Measurements from ENCODE around the gene MSANTD2.

The MSANTD2 gene

DNA sequence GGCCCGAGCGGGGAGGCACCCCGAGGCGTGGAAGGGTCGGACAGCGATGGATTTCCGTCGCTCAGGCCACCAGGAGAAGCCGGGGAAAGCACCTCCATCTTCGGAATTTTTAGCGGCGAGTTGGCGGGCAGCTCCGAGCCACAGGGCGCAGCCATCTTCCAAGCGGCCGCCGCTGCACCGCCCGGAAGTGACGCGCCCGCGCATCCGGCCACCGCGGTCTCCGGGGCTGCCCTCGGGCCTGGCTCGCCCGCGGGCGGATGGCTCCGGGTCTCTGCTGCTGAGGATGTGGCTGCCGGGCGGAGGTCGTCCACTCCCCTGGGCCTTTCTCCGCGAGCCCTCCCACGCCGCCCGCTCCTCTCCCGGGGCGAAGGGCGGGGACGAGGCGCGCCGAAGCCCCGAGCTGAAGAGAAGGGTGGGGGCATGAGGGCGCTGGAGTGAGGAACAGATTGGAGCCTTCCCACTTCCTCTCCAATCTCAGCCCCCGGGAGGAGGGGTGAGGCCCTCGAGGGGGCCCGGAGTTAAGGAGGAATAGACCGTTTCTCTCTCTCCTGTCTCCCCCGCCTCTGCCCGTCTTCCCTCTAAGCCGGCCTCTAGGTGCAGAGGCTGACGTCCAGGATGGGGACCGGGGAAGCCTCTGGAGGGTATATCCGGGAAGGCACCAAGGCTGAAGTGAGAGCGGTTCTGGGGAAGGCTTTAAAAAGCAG lies at the start of gene MSANTD2:
TSS of gene MSANTD2 (minus strand) at position 181 of the 704 bp plus-strand sequence. CDS start at position 155, 26 bp downstream.
- DNase-seq (ENCODE audit: low read depth in 2 of 2), result peak; percentile 52 to 79

DNA sequence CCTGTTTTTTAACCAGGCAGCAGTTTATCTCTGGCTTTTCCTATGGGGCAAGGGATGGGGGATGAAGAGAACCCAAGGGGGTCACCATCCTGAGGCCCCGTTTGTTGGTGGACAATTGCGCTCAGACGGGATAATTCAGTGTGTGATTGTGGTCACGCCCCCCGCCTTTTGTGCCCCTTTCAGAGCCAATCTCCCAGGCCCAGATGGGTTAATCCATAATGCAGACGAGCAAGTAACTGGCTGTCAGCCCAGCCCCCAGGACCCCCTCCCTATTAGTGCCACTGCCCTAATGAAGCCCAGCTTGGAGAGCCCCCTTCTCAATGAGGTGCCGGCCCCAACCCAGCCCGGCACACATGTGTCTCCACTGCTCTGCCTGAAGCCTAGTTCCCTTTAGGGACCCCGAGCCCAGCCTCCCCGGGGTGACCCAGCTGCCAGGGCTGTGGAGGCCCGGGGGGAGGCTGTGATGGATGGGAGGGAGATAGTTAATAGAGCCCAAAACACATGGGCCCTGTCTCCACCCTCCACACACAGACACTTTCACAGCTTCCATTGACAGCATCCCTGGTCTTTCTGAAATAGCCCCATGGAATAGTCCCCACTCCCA lies 46.0 kb upstream of the MSANTD2 start:
- no peak for DNase-seq (ENCODE audit: low read depth in 2 of 2)

DNA sequence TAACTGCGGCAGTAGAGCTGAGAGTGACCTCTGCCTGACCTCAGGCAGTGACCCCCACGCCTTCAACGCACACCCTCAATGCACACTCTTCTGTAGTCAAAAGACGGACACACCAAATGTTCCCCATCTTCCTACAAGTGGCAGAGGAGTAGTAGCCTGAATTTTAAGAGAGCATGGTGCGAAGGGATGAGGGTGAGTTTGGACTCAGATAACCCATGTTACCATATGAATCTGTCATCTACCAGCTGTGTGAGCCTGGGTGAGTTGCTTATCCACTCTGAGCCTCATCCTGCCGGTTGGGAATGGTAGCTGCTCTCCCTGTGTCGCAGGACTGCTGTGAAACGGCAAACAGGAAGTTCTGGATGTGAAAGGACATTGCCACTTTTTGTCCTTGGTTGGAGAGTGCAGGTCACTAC lies 44.5 kb upstream of the MSANTD2 start:
- DNase-seq (ENCODE audit: low read depth in 2 of 2), result no peak

DNA sequence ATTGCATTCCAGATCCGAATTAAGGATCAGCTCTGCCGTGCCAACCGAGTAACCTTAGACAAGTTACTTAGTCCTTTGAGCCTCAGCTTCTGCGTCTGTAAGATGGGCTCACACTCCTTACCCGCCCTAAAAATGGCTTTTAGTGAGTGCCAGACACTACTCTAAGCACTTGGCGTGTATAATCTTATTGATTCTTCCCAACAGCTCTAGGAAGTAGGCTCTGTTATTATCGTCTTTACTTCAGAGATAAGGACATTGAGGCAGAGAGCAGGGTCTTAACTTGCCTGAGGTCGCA lies 43.4 kb upstream of the MSANTD2 start:
- DNase-seq (ENCODE audit: low read depth in 2 of 2), result no peak

DNA sequence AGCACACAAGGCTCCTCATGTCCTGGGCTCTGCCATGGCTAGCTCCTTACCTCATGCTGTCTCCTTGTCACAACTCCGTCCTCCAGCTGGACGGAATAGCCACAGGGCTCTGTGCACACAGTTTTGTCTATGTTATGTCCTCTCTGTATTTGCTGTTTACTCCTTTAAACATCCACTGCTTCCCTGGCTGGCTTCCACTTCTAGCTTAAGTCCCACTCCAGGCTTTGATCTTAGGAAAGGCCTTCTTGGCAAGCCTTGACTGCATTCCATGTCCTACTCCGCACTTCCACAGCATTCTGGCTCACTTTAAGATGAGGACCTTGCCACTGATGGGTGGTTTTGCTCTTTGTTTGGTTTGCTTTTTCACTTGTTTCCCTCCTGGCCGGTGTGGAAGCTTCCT lies 42.1 kb upstream of the MSANTD2 start:
- DNase-seq (ENCODE audit: low read depth in 2 of 2), result no peak

DNA sequence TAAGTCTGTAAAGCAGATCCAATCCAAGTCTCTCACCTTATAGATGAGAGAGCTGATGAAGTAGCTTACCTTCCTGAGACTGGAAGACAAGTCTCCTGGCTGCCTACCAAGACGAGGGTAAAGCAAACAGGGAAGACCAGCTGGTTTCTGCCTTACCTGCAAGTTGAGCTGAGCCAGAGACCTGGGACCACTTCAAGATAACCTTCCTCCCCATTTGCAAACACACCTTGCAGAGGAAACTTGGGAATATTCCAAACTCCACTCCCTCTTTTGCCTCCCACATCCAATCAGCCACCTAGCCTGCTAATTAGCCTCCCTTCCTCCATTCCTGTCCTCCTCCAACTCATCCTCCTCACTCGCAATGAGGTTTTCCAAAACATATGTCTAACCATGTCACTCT lies 41.6 kb upstream of the MSANTD2 start:
- DNase-seq (ENCODE audit: low read depth in 2 of 2), result no peak

DNA sequence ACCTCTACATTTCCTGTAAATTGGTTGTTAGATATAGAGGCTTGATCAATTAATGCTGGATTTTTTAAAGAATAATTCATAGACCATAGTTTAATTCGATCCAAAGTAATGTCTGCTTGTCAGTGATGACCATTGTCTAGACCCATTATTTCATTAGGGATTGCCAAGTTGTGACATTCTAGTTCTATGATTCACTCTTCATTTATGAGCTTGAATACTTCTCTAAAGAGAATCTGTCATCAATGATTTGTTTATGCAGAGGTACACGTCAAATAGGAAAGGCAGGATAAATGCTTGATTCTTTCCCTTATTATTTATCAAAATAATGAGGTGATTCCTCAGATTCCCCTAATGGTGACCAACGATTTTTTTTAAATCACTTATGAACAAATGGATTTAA lies 41.0 kb upstream of the MSANTD2 start:
- no peak for DNase-seq (ENCODE audit: low read depth in 2 of 2)

DNA sequence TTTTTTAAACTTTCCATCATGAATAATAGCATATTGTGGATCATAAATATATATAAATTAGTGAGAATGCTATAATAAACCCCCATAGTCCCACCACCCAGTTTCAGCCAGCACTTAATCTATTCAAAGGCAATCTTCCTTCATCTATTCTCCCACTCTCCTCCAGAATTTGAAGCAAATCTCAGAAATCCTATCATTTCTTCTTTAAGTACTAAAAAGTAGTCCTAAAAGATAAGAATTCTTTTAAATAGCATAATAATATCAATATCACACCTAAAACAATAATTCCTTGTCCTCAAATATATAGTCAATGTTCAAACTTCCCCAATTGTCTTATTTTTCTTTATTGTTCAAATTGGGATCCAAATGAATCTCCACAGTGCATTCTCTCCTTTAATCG lies 40.5 kb upstream of the MSANTD2 start:
- no peak for DNase-seq (ENCODE audit: low read depth in 2 of 2)

DNA sequence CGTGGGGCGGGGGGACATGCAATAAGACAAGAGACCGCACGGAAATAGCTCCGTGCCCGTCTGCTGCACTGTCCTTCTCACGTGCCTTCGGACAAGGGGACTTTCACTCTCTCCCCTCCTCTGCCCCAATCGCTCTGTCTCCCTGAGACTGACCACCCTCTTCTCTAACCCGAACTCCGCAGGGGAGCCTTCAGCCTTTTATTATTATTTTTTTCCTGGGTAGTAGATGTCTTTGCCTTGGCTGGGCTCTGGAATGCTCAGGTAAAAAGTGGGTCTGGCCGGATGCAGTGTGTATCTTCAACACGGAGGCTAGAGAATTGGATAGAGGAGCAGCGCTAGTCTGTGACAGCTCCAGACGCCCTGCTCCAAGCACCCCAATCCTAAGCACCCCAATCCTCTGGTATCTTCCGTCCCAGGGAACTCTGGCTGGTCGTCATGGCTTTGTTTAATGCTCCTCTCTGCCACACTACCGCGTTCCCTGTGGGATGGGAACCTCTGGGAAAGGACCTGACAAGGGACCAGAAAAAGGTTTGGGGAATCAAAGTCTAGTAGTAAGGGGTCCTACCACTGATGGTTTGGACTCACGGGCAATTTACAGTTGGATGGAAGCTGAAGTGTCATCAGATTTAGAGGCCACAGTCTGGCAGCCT lies 39.9 kb upstream of the MSANTD2 start:
- DNase-seq (ENCODE audit: low read depth in 2 of 2), result no peak

DNA sequence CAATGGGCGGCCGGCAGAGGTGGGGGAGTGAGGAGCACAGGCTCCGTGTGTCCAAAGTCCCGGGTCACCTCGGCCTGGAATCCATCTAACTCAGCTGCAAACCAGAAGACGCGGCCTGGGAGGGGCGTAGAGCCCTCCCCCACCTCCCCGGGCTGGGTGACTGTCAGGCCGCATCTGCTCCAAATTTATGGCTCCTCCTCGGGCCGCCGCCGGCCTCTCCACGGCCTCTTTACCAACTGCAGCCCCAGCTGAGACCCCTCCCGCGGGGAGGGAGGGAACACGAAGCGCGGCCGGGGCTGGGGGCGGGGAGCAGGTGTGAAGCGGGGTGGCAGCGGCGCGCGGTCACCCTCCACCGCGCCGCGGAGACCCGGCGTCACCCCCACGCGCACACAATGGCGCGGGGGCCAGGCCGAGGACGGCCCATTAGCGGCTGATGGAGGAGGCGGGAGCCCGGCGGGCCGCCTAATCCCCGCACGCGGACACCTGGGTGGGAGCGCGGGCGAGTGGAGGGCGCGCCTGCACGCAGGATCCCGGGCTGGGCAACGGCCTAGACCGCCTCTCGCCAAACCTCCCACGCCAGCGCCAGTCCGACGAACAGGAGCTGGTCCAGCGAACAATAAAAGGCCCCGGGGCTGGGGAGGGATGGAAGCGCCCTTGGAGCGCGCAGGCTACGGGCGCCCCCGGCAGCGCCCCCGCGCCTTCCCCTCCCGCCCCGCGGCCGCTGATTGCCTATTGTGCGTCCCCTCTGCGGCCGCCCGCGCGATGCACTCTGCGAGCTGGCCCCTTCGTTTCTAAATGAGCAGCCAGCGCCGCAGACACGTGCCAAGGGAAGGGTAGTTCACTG lies 39.1 kb upstream of the MSANTD2 start:
- no peak for DNase-seq (ENCODE audit: low read depth in 2 of 2)

DNA sequence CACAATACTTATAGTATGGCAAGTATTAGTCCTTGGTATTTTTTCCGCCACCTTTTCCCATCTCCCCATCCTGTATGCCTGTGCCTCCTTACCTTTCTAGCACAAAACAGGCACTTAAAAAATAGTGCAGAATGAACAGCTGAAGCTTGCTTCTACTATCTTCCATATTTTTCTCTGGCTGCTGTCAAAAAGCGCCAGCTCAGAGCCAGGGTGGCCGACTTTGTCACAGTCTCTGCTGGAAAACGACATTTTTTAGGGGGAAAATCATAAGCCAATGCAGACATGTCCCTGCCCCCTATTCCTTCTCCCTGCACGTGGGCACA lies 38.6 kb upstream of the MSANTD2 start:
- DNase-seq (ENCODE audit: low read depth in 2 of 2), result no peak

DNA sequence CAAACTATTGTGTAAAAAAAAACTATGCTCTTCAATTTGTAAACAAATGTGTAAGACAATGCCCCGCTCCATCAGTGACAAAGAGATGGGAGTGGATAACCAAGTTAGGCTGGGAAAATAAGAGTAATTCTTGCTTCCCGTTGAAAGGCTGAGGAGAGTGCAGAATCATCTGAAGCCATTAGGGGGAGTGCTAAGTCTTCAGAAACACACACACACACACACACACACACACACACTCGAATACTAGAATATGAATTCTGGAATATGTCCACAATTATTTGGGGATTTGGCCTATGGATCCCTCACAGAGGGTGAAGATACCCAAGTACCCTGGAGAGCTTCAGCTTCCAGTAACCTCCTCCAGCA lies 37.3 kb upstream of the MSANTD2 start:
- DNase-seq (ENCODE audit: low read depth in 2 of 2), result no peak

DNA sequence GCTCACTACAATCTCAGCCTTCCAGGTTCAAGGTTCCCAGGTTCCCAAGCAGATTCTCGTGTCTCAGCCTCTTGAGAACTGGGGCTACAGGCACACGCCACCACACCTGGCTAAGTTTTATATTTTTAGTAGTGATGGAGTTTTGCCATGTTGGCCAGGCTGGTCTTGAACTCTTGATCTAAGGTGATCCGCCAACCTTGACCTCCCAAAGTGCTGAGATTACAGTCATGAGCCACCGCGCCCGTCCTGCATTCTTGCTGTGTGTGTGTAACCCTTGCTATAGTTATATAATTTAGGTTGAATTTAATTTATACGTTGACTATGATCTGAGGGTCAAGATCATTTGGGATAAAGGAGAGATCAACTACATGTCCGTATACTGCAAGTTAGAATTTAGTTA lies 35.7 kb upstream of the MSANTD2 start:
- no peak for DNase-seq (ENCODE audit: low read depth in 2 of 2)

DNA sequence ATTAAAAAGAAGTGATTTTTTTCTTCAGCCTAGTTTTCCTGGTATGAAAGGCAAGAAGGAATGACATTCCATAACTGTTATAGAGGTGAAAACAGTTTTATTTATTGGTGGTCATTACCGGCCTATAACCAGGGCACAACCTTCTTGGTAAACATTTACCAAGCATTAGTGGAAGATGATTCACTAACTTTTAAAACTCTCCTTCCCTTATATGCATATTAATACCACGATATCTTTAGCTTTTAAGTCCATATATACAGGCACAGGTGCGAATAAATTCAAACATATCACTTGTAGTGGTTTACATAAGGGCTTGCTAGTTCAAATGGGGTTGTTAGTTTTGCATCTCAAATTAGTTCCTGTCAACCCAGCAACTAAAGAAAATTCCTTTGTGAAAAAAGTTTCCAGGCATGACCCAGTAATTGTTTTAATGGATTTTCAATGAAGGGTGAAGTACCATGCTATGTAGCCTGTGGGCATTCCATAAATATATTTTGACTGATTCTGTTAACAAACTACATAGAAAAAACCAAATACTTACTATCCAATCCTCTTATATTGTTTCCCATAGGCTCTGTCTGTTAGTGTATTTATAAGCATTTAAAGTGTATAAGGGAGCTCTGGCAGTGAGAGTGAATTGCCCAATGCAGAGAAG lies 34.4 kb upstream of the MSANTD2 start:
- DNase-seq (ENCODE audit: low read depth in 2 of 2), result no peak

DNA sequence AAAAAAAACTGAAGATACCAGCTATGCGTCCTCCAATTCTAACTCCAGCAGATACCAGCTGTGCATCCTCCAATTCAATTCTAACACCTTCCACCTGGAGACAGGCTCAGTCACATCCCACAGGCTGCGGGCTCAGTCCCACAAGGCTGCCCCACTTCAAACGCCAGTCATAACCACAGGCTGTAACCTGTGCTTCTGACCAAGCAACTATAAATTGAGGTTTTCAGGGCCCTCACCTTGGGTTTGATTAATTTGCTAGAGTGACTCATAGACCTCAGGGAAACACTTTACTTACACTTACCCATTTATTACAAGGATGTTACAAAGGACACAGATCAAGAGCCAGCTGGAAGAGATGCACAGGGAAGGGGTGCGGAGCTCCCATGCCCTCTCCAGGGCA lies 32.4 kb upstream of the MSANTD2 start:
- no peak for DNase-seq (ENCODE audit: low read depth in 2 of 2)

DNA sequence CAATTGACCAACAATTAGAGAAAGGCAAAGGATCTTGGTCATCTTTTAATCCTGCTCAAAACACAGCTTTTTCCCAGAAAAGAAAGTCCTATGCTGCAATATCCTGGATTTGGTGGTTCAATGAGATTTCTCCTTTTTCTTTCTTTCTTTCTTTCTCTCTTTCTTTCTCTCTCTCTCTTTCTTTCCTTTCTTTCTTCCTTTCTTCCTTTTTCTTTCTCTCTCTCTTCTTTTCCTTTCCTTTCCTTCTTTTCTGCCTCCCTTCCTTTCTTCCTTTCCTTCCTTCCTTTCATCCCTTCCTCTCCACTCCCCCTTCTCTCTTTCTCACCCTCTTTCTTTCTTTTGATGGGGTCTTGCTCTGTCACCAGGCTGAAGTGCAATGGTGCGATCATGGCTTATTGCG lies 31.7 kb upstream of the MSANTD2 start:
- no peak for DNase-seq (ENCODE audit: low read depth in 2 of 2)

DNA sequence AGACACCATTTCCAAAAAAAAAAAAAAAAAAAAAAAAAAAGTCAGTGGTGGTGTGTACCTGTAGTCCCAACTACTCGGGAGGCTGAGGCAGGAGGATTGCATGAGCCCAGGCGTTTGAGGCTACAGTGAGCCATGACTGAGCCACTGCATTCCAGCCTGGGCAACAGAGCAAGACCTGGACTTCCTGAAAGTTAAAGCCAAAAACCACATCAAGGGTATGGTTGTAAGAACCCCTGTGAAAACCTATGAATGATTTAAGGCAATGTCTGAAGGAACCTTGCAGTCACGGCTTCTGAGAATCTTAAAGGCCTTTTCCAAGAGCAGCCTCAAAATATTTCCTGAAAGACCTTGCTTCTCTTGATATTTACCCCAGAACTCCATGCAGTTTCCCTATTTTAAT lies 30.5 kb upstream of the MSANTD2 start:
- no peak for DNase-seq (ENCODE audit: low read depth in 2 of 2)

DNA sequence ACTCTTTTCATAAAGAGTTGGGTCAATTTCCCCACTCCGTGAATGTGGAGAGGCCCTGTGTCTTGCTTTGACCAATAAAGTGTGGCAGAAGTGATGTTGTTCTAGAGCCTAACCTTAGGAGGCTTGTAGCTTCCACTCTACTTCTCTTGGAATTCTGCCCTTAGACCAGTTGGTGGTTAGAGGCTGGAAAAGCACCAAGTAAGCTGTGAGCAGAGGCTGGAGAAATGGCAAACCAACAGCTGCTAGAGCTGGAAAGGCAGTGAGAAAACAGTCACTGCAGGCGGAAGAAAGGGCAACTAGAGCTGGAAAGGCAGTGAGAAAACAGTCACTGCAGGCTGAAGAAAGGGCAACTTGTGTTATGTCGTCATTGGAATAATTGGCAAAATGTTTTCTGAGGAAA lies 29.8 kb upstream of the MSANTD2 start:
- no peak for DNase-seq (ENCODE audit: low read depth in 2 of 2)

DNA sequence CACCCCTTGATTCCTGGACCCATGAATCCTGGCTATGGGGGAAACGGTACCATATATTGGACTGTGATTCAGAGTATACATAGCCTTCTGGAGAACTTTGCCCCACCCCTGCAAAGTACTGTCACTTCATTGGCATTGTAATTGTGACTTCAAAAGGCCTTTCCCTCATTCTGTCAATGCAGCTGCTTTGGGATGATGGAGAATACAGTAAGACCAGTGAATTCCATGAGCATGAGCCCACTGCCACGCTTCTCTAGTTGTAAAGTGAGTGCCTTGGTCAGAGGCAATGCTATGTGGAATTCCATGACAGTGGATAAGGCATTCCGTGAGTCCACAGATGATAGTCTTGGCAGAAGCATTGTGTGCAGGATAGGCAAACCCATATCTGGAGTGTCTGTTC lies 25.7 kb upstream of the MSANTD2 start:
- DNase-seq (ENCODE audit: low read depth in 2 of 2), result no peak

DNA sequence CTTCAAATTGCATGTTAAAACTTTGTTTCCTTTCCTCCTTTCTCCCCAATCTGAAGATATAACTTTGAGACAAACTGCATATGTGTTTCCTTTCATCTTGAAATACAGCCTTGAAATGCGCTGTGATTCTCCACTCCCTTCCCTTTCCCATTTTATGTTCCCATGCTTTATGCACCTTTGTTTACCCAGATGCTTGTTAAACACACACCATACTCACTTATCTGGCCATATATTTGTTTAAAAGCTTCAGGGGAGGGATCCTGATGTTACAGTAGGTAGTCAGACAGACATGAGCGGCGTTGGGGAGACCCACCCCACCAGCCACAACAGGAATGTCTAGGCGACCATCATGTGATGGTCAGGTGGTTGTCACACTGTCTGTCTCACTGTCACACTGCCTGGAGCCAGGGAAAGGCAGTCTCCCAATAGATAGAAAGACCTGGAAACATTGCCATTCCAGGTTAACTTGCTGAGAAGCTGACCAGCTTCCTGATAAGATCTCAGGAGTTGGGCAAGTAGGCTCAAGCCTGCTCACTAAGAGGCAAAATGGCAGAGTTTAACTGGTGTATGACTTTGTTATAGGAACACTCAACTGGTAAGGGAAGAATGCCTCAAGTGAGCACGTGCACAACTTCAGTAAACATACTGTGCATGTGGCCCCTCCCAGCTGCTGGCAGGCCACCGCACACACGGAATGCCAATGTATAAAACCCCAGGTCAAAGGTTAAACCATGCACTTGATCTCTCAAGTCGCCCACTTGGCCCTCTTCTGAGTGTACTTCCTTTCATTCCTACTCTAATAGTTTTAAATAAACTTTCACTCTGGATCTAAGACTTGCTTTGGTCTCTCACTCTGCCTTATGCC lies 23.5 kb upstream of the MSANTD2 start:
- DNase-seq (ENCODE audit: low read depth in 2 of 2), result no peak

DNA sequence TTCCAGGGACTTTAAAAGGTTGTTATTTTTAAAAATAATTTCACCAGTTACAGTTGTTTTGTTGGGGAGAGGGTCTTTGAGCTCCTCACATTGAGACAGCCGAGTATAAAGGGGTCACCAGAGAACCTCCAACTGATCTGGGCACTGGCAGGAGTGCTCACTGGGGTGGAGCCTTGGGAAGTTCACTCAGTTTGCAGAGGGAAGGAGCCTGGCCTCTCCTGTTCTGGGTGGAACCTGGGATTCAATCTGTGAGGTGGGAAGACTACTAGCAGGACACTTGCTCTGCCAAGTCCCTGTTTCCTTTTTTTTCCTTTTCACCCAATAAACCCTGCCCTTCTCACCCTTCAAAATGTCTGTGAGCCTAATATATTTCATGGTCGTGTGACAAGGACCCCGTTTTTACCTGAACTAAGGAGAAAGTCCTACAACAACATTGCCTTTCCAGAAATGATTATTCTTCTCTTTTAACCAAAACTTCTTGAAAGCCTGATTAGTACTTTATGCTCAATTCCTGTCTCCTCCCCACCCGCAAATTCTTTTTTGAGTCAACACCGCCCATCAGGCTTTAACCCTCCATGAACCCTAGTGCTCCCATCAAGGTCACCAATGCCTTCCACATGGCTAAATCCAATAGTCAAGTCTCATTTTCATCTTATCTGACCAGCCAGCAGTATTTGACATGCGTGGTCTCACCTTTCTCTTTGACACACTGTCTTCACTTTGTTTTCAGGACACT lies 22.0 kb upstream of the MSANTD2 start:
- DNase-seq (ENCODE audit: low read depth in 2 of 2), result no peak
